ENCODE measurements around the gene C10orf67.

- TF ChIP-seq CTCF (IDR thresholded peaks at IDR 0.05) (no peak), EZH2 (IDR thresholded peaks at IDR 0.05; ENCODE audit: borderline replicate concordance, insufficient read depth, low read depth, low read length, poor library complexity, severe bottlenecking) (no peak)
These were observed 149.4 kb downstream of the C10orf67 start for GRCh38 chr10:23194966-23195845.
